HG03060 (cell line): ENCODE results near the gene PMM2.
"Not testable (repeated sequence)": the region's sequence is repeated elsewhere in the genome, so short reads cannot be mapped to it uniquely, and the experiment has no call there.

ENCODE experiments used
- ATAC-seq: cut with Tn5 transposase; IDR thresholded peaks from one replicate; pipeline ENCODE4 v1.9.1; 2021; ENCODE audit warnings: low read depth, moderate number of reproducible peaks; ENCODE audit not compliant: unreplicated experiment

PMM2 gene

DNA sequence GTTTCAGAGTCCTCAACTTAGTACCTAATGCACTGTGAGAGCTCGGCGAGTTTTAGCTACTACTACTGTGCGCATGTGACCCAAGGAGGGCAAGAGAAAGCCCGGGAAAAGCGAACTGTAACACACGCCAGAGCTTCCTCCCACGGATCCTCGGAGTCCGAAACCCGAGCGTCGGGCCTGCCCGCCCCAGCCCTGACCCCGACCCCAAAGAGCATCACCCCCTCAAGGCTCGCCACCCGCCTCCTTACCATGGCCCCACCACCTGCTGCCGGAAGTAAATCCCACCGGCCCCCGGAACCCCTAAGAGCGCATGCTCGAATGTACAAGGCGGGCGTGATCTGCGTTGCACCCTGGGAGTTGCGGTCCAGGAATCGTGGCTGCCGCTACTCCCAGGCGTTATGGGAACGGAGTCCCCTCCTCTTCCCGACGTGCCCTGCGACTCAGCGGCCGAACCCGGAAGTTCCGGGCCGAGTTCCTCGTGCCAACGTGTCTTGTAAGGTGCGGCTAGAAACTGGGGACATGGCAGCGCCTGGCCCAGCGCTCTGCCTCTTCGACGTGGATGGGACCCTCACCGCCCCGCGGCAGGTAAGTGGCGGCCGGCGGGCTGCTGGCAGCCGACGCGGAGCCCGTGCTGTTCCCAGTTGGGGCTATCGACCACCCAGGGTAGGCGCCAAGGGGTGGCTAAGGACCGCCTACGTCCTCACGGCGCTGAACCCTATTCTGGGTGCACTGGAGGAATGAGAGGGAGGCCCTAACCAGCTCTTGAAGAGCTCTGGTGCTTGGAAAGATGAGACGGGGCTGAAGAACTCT, at the start of gene PMM2, which contains the start of gene TMEM186:
PMM2 (plus strand) TSS at position 476 of the 810 bp plus-strand sequence; CDS start at position 520, 44 bp downstream.
TMEM186 (minus strand) TSS at position 276 of the 810 bp plus-strand sequence; CDS start at position 251, 25 bp downstream.
- peak; percentile 77 for ATAC-seq

DNA sequence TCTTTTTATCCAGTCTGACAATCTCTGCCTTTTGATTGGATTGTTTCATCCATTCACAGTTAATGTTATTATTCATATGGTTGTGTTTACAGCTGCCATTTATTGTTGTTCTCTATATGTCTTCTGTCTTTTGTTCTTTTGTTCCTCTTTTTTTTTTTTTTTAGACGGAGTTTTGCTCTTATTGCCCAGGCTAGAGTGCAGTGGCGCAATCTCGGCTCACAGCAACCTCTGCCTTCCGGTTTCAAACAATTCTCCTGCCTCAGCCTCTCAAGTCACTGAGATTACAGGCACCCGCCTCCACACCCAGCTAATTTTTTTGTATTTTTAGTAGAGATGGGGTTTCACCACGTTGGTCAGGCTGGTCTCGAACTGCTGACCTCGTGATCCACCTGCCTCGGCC, 48.7 kb upstream of the PMM2 start:
- not testable (repeated sequence) for ATAC-seq

DNA sequence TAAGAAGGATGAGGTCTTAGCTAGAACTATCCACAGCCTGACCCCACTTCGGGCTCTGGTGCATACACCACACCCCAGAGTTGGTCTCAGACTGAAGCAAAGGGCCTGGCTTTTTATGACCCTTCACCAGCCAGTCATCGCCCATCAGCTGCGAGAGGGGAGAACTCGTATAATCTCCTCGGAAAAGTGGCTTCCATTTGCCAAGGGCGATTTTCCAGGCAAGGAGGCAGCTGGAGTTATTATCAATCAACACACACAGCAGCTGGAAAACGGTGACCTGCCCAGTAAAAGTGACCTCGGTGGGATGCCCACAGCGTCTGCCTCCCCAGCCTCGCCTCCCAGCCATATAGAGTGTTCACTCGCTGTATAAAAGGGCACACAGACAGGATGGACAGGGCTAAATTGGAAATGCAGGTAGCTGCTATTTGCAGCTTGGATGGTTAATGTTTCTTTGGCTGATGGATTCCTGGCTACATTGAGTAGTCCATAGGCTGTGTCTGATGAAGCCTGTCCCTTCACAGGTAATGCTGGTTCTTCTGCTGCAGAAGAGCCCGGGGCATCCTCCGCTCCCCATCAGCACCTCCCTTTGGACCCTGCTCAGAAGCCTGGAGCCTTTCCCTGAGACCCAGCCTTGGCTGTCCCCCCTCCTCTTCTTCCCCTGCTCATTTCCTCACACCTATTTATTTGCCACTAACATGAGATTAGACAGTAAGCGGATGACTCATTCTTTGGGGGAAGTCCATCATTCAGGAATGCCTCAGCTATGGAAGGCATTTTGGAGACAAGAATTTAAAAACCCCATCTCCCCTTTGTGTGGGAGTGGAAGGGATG, 45.9 kb upstream of the PMM2 start:
- no peak for ATAC-seq

DNA sequence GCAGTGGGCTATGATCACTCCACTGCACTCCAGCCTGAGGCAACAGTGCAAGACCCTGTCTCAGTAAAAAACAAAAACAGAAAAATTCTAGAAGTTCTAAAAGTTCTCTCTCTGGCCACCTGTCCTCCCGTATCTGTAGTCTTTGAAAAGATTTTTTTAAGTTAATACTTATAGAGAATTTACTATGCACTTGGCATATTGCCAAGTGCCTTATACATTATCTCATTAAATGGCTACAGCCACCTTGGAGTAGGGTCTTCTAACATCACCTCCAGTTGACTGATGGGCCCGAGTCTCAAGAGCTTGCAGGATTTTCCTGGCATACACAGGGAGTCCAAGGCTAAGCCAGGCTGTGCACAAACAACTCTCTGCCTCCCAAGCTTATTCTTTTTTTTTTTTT, 44.9 kb upstream of the PMM2 start:
- no peak for ATAC-seq

DNA sequence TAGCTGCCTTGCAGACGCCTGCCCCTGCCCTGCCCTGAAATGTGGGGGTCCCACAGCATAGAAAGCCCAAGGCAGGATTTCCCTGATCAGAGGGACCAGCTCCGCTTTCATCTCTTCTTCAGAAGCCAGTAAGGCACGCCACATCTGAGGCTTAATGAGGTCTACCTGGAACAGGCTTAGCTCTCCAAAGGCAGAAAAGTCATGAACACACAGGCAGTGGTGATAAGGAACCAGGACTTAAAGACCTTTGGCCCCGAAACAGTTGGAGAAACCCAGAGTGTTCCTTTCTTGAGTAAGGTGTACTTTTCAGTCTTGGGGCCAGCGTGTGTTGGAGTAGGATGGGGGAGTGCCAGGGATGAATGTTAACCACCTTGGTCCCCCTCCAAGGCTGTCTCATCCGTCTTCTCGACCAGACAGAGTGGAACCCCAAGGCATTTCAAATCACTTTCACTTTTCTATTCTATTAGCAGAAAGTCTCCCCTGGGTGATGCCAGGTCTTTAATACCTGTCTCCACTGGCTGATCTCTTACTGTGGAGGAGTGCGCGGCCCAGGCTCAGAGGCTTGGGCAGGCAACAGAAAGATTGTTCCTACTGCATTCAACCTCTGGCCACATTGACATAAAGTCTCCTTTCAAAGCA, 44.1 kb upstream of the PMM2 start:
- ATAC-seq: no peak

DNA sequence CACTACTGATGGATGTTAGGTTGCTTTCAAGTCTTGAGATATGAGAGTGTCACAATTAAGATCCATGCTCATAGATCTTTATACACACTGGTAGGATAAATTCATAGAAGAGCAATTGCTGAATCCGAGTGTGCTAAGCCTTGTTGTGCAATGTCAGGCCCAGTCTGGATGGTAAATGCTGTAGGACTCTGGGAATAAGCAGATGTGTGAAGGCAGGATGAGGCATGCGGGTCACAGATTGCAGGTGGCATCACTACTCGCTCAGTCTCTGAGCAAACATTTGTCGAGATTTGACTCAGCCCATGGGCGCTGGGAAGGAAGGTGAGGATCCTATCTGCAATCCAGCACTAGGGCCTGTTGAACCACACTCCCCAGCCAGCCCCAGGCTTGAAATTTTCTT, 40.9 kb upstream of the PMM2 start:
- ATAC-seq: no peak

DNA sequence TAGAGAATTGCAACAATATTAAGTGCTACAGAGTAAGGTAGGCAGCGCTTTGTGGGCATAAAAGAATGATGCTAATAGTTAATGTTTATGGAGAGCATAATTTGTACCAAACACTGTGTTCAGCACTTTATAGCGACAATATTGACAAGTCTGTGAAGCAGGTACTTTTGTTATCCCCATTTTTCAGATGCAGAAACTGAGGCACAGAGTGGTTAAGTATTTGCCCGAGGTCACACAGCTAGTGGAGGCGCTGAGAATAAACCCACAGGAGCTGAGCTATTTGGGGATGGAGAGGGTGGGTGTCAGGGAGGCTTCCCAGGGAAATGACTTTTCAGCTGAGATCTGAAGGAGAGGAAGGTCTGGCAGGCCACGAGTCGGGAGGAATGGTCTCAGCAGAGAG, 39.6 kb upstream of the PMM2 start:
- ATAC-seq: no peak

DNA sequence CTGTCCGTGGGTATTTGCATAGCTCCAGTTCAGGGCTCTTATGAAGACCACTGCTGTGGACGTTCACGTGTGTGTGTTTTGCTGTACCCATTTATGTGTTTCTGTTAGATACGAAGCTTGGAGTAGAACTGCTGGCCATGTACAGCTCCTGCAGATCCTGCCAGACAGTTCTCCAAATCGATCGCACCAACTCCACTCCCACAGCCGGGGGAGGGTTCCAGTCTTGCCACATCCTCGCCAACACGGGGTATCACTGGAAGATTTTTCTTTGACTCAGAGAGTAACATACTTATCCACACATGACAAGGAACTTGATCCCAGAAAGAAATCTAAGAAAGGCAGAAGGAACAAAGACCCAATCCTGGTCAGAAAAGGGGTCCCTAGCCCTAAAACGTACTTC, 37.6 kb upstream of the PMM2 start:
- no peak for ATAC-seq

DNA sequence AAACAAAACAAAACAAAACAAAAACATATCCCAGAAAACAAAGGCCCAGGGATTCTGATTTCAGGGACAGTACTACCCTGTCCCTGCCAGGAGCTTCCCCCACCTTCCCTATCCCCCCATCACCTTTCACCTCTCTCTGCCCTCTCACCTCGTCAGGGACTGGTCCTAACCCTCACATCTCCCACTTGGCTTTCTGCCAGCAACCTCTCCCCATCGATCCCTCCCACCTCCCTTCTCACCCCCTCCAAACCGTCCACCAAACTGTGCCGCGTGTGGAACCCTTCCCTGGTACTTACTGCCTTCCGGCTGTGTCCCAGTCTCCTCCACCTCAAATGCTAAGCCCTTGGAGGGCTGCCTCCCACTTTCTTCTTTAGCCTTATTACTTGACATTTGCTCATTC, 36.6 kb upstream of the PMM2 start:
- ATAC-seq: no peak

DNA sequence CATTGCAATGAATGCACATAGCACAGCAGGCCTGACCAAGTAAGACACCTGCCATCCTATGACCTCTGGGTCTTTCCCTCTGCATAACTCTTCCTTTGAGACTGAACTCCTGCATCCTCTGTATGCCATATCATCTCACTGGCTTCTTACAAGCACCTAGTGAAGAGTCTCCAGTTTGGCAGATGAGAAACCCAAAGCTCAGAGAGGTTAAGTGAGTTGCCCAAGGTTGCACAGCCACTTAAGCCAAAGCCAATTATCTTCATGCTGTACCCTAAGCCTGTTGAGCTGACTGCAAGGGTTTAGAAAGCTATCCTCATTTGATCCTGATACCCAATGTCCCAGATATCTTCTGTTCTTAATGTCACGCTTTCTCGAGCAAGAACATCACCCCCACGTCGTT, 35.4 kb upstream of the PMM2 start:
- no peak for ATAC-seq

DNA sequence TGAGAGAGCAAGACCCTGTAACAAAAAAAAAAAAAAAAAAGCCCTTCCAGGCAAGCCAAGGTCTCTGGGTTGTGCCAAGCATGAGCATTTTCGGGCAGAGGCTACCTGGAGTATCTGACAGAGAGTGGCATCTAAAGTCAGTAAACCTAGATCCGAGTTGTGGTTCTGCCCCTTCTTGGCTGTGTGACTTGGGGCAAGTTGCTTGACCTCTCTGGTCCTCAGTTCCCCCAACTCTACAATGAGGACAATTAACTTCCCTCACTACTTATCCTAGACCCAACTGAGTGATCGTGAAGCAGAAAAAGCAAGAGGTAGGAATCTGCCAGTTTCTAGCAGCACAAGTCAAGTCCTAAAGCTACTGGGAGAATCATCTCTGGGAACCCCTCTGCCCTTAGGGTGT, 34.6 kb upstream of the PMM2 start:
- ATAC-seq: no peak

DNA sequence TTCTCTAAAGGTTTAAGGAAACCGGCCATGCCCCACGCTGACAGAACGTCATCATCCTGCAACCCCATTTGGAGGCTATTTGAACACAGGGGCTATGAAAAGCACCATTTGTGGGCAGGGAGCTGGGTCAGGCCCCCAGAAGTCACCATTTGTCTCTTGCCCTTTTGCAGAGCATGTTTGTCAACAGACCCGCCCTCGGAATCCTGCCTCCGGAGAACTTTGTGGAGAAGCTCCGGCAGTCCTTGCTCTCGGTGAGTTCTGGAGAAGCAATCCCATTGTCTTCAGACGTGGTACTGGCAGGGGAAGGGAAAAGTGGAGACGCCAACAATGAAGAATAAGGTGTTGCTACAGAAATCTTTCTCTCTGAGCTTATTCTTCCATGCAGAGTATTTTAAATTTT, 33.7 kb upstream of the PMM2 start:
- ATAC-seq: no peak

DNA sequence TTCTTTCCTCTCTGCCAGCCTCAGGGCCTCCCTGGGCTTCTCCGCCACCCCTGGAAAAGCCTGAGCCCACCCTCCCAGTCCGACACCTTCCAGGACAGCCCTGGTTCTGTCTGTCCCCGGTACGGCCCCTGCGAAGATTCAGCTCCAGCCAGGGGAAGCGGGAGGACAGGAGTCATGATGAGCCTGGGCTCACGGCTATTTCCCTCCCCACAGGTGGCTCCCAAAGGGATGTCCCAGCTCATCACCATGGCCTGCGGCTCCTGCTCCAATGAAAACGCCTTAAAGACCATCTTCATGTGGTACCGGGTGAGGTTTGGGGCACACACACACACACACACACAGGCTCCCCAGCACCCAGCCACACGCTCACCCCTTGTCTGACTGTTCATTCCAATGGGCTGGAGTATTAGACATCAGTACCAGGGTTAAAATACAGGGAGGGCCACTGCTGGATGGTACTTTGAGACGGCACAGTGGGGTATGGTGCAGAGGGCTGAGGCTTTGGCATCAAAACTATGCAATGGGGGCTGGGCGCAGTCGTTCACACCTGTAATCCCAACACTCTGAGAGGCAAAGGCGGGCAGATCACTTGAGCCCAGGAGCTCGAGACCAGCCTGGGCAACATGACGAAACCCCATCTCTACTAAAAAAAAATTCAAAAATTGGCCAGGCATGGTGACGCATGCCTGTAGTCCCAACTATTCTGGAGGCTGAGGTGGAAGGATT, 33.0 kb upstream of the PMM2 start:
- ATAC-seq: no peak

DNA sequence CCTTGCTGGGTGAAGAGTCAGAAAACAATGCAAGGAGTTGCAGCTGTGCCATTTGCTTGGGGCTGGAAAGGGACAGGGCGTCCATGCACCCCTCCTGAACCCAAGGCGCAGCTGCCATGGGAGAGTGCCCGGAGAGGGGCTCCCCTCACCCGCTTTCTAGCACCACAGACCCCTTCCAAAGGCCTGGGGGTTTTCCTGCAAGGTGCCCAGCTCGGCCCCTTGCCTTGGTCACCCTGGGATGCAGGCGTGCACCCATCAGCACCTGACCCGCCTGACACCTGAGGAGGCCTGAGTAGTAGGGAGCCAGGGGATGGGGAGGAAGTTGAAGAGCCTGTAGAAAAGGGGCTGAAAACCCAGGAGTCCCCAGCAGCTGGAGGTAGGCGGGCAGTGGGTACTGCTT, 30.5 kb upstream of the PMM2 start:
- ATAC-seq: no peak

DNA sequence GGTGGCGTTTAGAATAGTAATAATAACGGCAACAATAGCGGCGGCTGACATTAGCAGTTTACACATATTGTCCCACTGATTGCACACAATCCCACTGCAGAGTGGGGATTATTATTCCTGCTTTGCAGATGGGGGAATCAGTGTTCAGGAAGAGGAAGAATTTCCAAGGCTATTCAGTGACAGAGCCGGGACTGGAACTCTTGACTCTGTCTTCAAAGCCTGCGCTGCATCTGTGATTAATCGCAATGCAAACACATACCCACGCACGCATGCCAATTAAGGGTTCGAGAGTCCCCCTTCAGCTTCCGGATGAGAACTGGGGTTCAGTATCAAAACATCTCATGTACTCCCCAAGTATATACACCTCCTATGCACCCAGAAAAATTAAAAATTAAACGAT, 29.4 kb upstream of the PMM2 start:
- no peak for ATAC-seq

DNA sequence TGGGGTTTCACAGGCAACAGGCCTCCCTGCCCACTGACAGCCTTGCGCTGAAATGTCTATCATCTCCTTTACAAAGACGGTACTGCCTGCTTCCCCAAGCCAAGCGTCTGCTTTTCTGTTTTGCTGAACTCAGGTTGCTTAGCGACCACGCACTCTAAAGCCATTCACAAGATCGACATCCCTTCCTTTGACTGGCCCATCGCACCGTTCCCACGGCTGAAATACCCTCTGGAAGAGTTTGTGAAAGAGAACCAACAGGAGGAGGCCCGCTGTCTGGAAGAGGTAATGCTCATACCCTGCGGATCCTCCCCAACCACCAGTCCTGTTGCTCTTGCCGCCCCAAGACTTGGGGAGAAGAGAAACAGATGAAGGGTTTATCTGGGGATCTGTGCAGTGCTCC, 28.9 kb upstream of the PMM2 start:
- no peak for ATAC-seq

DNA sequence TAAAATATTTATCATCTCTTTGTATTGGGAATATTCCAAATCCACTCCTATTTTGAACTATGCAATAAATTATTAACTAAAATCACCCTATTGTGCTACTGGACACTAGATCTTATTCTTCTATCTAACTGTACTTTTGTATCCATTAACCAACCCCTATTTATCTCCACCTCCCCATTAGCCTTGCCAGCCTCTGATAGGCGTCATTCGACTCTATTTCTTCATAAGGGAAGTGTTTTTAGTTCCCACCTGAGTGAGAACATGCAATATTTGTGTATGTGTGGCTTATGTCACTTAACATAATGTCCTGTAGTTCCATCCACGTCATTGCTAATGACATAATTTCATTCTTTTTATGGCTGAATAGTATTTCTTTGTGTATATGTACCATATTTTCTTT, 24.1 kb upstream of the PMM2 start:
- ATAC-seq: no peak

DNA sequence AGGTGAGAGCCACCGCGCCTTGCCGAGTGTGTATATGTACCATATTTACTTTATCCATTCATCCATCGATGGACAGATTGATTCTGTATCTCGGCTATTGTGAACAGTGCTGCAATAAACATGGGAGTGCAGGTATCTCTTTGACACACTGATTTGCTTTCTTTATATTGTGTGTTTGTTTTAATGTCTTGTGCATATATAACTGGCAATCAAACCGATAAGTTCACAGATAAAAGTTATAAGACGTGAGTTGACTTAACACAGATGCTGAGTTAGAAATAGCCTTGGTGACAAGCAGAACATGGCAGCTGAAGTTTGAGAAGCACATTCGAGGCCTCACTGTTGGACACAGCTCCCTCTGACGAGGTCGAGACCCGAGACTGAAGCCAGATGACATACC, 23.4 kb upstream of the PMM2 start:
- ATAC-seq: no peak

DNA sequence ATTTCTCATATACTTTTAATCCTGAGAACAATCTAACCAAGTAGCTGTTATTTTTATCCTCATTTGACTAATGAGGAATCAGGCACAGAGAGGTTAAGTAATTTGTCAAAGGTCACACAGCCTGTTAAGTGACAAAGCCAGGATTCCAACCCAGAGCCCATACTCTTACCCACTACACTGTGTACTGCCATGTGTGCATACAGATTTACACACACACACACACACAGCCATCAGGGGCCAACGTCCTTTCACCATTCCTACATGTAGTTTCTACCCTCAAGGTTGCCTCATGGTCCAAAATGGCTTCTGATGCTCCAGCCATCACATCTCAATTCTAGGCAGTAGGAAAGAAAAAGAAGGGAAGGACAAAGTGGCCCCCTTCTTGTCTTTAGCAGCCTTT, 22.3 kb upstream of the PMM2 start:
- no peak for ATAC-seq

DNA sequence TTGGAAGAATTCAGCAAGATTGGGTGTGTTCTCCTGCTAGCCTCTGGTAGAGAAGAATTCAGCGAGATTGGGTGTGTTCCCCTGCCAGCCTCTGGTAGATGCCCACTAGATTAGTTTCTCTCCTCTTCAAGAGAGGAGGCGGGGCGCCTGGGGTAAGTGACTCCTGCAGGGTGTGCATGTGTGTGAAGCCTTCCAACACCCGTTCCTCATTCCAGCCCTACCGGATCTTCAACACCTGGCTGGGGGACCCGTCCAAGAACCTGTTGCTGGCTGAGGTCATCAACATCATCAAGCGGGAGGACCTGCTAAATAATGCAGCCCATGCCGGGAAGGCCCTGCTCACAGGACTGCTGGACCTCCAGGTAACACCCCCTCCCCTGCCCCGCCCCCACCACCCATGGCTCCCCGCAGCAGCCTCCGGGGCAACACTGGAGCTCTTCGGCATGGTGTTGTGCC, 21.5 kb upstream of the PMM2 start:
- no peak for ATAC-seq

DNA sequence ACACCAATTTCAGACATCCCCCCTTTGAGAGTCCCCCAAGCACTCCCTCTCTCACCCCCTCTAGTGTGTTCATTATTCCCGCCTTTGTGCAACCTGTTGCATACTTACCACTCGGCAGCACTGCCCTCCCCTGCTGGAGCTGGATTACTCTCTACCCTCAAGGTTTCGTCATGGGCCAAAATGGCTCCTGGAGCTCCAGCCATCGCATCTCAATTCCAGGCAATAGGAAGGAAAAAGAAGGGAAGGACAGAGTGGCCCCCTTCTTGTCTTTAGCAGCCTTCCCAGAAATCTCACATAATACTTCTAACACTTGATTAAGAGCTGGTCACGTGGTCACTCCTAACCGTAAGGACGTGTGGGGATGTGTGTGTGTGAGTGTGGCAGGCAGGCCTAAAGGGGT, 20.4 kb upstream of the PMM2 start:
- no peak for ATAC-seq
